Measurements from ENCODE around the gene IRAK1.

Gene IRAK1

GRCh38 chrX:153961292-153961691 is 58.4 kb downstream of the IRAK1 start:
- peaks cover 39 to 97% of the 10 kb centered on the region in 2 experiments for H3K36me3 ChIP-seq (ENCODE audit: control insufficient read depth in 2 of 2, insufficient read depth in 1 of 2, low read length in 2 of 2)
- no peak for TF ChIP-seq ZNF701 (tag by site-specific recombination; IDR thresholded peaks at IDR 0.05)
- no peak for TF ChIP-seq ZNF157 (tag by site-specific recombination; IDR thresholded peaks at IDR 0.05)
- no peak for TF ChIP-seq ZNF146 (tag by site-specific recombination; IDR thresholded peaks at IDR 0.05)
- no peak for TF ChIP-seq ZNF645 (tag by site-specific recombination; IDR thresholded peaks at IDR 0.05)
- TF ChIP-seq ZNF560 (tag by site-specific recombination; IDR thresholded peaks at IDR 0.05; ENCODE audit: borderline replicate concordance): no peak
- TF ChIP-seq ZSCAN18 (tag by site-specific recombination; IDR thresholded peaks at IDR 0.05): no peak
- TF ChIP-seq INSM2 (tag by site-specific recombination; IDR thresholded peaks at IDR 0.05): no peak
- no peak for TF ChIP-seq WT1 (tag by site-specific recombination; IDR thresholded peaks at IDR 0.05)
- TF ChIP-seq ZNF398 (tag by site-specific recombination; IDR thresholded peaks at IDR 0.05): no peak
- TF ChIP-seq ZFP41 (tag by site-specific recombination; IDR thresholded peaks at IDR 0.05; ENCODE audit: borderline replicate concordance): no peak
- no peak for TF ChIP-seq GFI1B (tag by site-specific recombination; IDR thresholded peaks at IDR 0.05)
- no peak for TF ChIP-seq PRDM1 (tag by site-specific recombination; IDR thresholded peaks at IDR 0.05)
- no peak for TF ChIP-seq ZNF18 (tag by site-specific recombination; IDR thresholded peaks at IDR 0.05)
- no peak for TF ChIP-seq ZBTB20 (tag by site-specific recombination; IDR thresholded peaks at IDR 0.05)
- TF ChIP-seq ZNF596 (tag by site-specific recombination; IDR thresholded peaks at IDR 0.05): no peak
- no peak for TF ChIP-seq ZNF792 (tag by site-specific recombination; IDR thresholded peaks at IDR 0.05)
- ChIA-PET POLR2A (interaction anchor here (0.9 to 2.0 kb wide), 3 partner anchors 10 to 38 kb away, joined by 3 to 13 read pairs (median 4); partner anchors contain the start of gene HCFC1), CTCF (interaction anchor here (0.5 to 2.0 kb wide), 5 partner anchors 9 to 1003 kb away, joined by 3 to 10 read pairs (median 3); partner anchors contain the start of gene DUSP9)
- no peaks in the 10 kb centered on the region for H3K9me3 ChIP-seq (ENCODE audit: control insufficient read depth, insufficient read depth, low read depth, low read length)
- no peak overlapping the region for H3K4me3 ChIP-seq (ENCODE audit: low read depth, low read length)
- H3K4me1 ChIP-seq (ENCODE audit: control insufficient read depth, insufficient read depth, low read length): no peaks in the 10 kb centered on the region
- H3K27ac ChIP-seq (ENCODE audit: extremely low read depth, low read depth, low read length): no peak overlapping the region

- H3K4me1 ChIP-seq (ENCODE audit: control insufficient read depth, insufficient read depth, low read length): no peaks in the 10 kb centered on the region
- POLR2A ChIA-PET: interaction anchor here (2.0 kb wide), 1 partner anchor 10 kb away, joined by 13 read pairs; the partner anchor contains the start of gene HCFC1
- TF ChIP-seq ZNF174 (tag by site-specific recombination; IDR thresholded peaks at IDR 0.05) (no peak), ZBTB10 (tag by site-specific recombination; IDR thresholded peaks at IDR 0.05) (no peak), ZBTB8A (tag by site-specific recombination; IDR thresholded peaks at IDR 0.05) (no peak), ZNF155 (tag by site-specific recombination; IDR thresholded peaks at IDR 0.05) (no peak), ZFP37 (tag by site-specific recombination; IDR thresholded peaks at IDR 0.05) (no peak), ZNF239 (tag by site-specific recombination; IDR thresholded peaks at IDR 0.05) (no peak), ZNF501 (tag by site-specific recombination; IDR thresholded peaks at IDR 0.05) (no peak), BCL11A (tag by site-specific recombination; IDR thresholded peaks at IDR 0.05; ENCODE audit: low read depth) (no peak), SP3 (tag by site-specific recombination; IDR thresholded peaks at IDR 0.05) (no peak)
These were observed 58.9 kb downstream of the IRAK1 start for GRCh38 chrX:153960786-153961185.

More at GRCh38 chrX:153960786-153961185, 58.9 kb downstream of the IRAK1 start:
- peaks cover 39 to 100% of the 10 kb centered on the region in 2 experiments for H3K36me3 ChIP-seq (ENCODE audit: control insufficient read depth in 2 of 2, insufficient read depth in 1 of 2, low read length in 2 of 2)
- no peaks in the 10 kb centered on the region for H3K9me3 ChIP-seq (ENCODE audit: control insufficient read depth, insufficient read depth, low read depth, low read length)
- no peak overlapping the region for H3K4me3 ChIP-seq (ENCODE audit: low read depth, low read length)
- H3K27ac ChIP-seq (ENCODE audit: extremely low read depth, low read depth, low read length): no peak overlapping the region
- CTCF ChIA-PET: interaction anchor here (0.5 to 2.0 kb wide), 4 partner anchors 8 to 1002 kb away, joined by 3 to 10 read pairs (median 4); partner anchors contain the start of gene DUSP9
